ENCODE measurements around the gene AQP9.

- TF ChIP-seq CTCF (IDR thresholded peaks at IDR 0.05; ENCODE audit: control extremely low read depth in 1 of 3, insufficient read depth in 1 of 3, low read depth in 1 of 3, low read length in 3 of 3) (no peak), EZH2 (IDR thresholded peaks at IDR 0.05; ENCODE audit: low read depth, low read length, severe bottlenecking) (no peak), POLR2AphosphoS5 (IDR thresholded peaks at IDR 0.05; ENCODE audit: low read depth, low read length) (no peak), EP300 (IDR thresholded peaks at IDR 0.05; ENCODE audit: borderline replicate concordance in 1 of 2, low read depth in 2 of 2, low read length in 2 of 2) (no peak), ASH2L (IDR thresholded peaks at IDR 0.05; ENCODE audit: low read length) (no peak), CHD7 (IDR thresholded peaks at IDR 0.05; ENCODE audit: insufficient replicate concordance, low read length) (no peak), HDAC2 (IDR thresholded peaks at IDR 0.05; ENCODE audit: borderline replicate concordance in 1 of 2, low read depth in 2 of 2, low read length in 2 of 2) (no peak), YY1 (IDR thresholded peaks at IDR 0.05; ENCODE audit: low read depth, low read length) (no peak), NANOG (IDR thresholded peaks at IDR 0.05; ENCODE audit: insufficient read depth, low read depth, low read length, poor library complexity, severe bottlenecking) (no peak), POLR2A (IDR thresholded peaks at IDR 0.05; ENCODE audit: control extremely low read depth in 1 of 2, low read depth in 2 of 2, low read length in 2 of 2) (no peak)
Observed at GRCh38 chr15:58179741-58180381, 41.7 kb downstream of the AQP9 start.
